Measurements from ENCODE around the gene FLCN. TPM values are rescaled to one million over a fixed set of nuclear protein-coding genes. Genes with fewer than 3 reads are reported as not detected.

The FLCN gene
- total and polyA plus RNA-seq, 2 of the 13 experiments (the other 11 are each of a cell fraction or from before 2014, with no cell fraction given), result 16.6 to 24.9 TPM

- TF ChIP-seq RARG (CRISPR knock-in tag; IDR thresholded peaks at IDR 0.05; ENCODE audit: low read depth), result no peak; the same call in 1 of the 2 replicates
- no peak for TF ChIP-seq MBNL3 (CRISPR knock-in tag; conservative IDR thresholded peaks at IDR 0.05)
- no peak for TF ChIP-seq ZFP1 (CRISPR knock-in tag; IDR thresholded peaks at IDR 0.05)
- peak; percentile 93; the same call in 1 of the 2 replicates for TF ChIP-seq RNF2 (conservative IDR thresholded peaks at IDR 0.05; ENCODE audit: low read depth)
- TF ChIP-seq HOXA3 (CRISPR knock-in tag; IDR thresholded peaks at IDR 0.05), result peak; percentile 94
- peak; percentile 87 for TF ChIP-seq ZNF883 (CRISPR knock-in tag; IDR thresholded peaks at IDR 0.05; ENCODE audit: not compliant biosample characterization)
- 0 out of 2 replicates have a peak, but pooled peaks have one; percentile 62 for TF ChIP-seq ATF2 (CRISPR knock-in tag; IDR thresholded peaks at IDR 0.05)
- TF ChIP-seq FOXA3 (CRISPR knock-in tag; IDR thresholded peaks at IDR 0.05), result 0 out of 2 replicates have a peak, but pooled peaks have one; percentile 23
- TF ChIP-seq POGK (CRISPR knock-in tag; conservative IDR thresholded peaks at IDR 0.05), result peak; percentile 96
- peak; percentile 92; the same call in 1 of the 2 replicates for TF ChIP-seq ZNF337 (CRISPR knock-in tag; IDR thresholded peaks at IDR 0.05; ENCODE audit: borderline replicate concordance, low read depth)
- no peak for TF ChIP-seq THYN1 (CRISPR knock-in tag; IDR thresholded peaks at IDR 0.05; ENCODE audit: borderline replicate concordance, low read depth)
- no peak; the same call in 1 of the 2 replicates for TF ChIP-seq ZHX2 (IDR thresholded peaks at IDR 0.05; ENCODE audit: low read depth)
- peak; percentile 26; the same call in 1 of the 2 replicates for TF ChIP-seq ZHX2 (CRISPR knock-in tag; IDR thresholded peaks at IDR 0.05; ENCODE audit: borderline replicate concordance)
- peak; percentile 67 for TF ChIP-seq TBX3 (IDR thresholded peaks at IDR 0.05; ENCODE audit: borderline replicate concordance)
- TF ChIP-seq ZNF670 (CRISPR knock-in tag; IDR thresholded peaks at IDR 0.05; ENCODE audit: borderline replicate concordance), result no peak; the same call in 1 of the 2 replicates
- TF ChIP-seq MNT (IDR thresholded peaks at IDR 0.05), result peak; percentile 100
- peak; percentile 99 for TF ChIP-seq ATF7-NPFF (CRISPR knock-in tag; IDR thresholded peaks at IDR 0.05; ENCODE audit: low read depth)
- TF ChIP-seq SIN3B (IDR thresholded peaks at IDR 0.05; ENCODE audit: low read length), result no peak
- TF ChIP-seq TOE1 (CRISPR knock-in tag; IDR thresholded peaks at IDR 0.05), result no peak; the same call in 1 of the 2 replicates
Observed at GRCh38 chr17:17206124-17206912, 30.6 kb downstream of the FLCN start, which contains the start of gene PLD6 (continued).
